NCI-H774 (cell line): Measurements from ENCODE around the gene EIF2S3B.
"Not testable (repeated sequence)": the region's sequence is repeated elsewhere in the genome, so short reads cannot be mapped to it uniquely, and the experiment has no call there.

ENCODE experiments used
- DNase-seq: peaks from one replicate; lab custom pipeline; 2025; lab: John Stamatoyannopoulos, UW

EIF2S3B gene

GRCh38 chr12:10505620-10506019 lies at the start of gene EIF2S3B:
EIF2S3B (plus strand) TSS chr12:10505890; CDS start chr12:10505903, 13 bp downstream.
- no peak for DNase-seq

- no peak for DNase-seq
Observed at GRCh38 chr12:10456856-10457255, 48.8 kb upstream of the EIF2S3B start.

- DNase-seq: no peak
Observed at GRCh38 chr12:10457760-10458159, 47.9 kb upstream of the EIF2S3B start.

GRCh38 chr12:10466311-10466710 lies 39.4 kb upstream of the EIF2S3B start:
- DNase-seq: no peak

- no peak for DNase-seq
Observed at GRCh38 chr12:10469701-10470100, 36.0 kb upstream of the EIF2S3B start.

GRCh38 chr12:10472808-10473207 lies 32.9 kb upstream of the EIF2S3B start:
- DNase-seq: not testable (repeated sequence)

- DNase-seq: not testable (repeated sequence)
Observed at GRCh38 chr12:10481901-10482300, 23.8 kb upstream of the EIF2S3B start.

GRCh38 chr12:10487328-10487727 lies 18.4 kb upstream of the EIF2S3B start:
- DNase-seq: not testable (repeated sequence)

- no peak for DNase-seq
Observed at GRCh38 chr12:10491766-10492165, 13.9 kb upstream of the EIF2S3B start.

- DNase-seq: no peak
Observed at GRCh38 chr12:10497602-10498001, 8.1 kb upstream of the EIF2S3B start.

GRCh38 chr12:10498042-10498441 lies 7.6 kb upstream of the EIF2S3B start:
- no peak for DNase-seq

GRCh38 chr12:10501030-10501429 lies 4.7 kb upstream of the EIF2S3B start:
- DNase-seq: no peak

- DNase-seq: no peak
Observed at GRCh38 chr12:10503460-10503859, 2.2 kb upstream of the EIF2S3B start.

GRCh38 chr12:10511756-10512355 lies 6.2 kb downstream of the EIF2S3B start:
- DNase-seq: no peak

GRCh38 chr12:10512798-10513197 lies 7.1 kb downstream of the EIF2S3B start:
- DNase-seq: no peak

- no peak for DNase-seq
Observed at GRCh38 chr12:10521555-10521954, 15.9 kb downstream of the EIF2S3B start.

- no peak for DNase-seq
Observed at GRCh38 chr12:10528174-10528953, 22.7 kb downstream of the EIF2S3B start.

- DNase-seq: no peak
Observed at GRCh38 chr12:10529603-10530002, 23.9 kb downstream of the EIF2S3B start.

- no peak for DNase-seq
Observed at GRCh38 chr12:10537721-10538120, 32.0 kb downstream of the EIF2S3B start.

GRCh38 chr12:10540776-10541205 lies 35.1 kb downstream of the EIF2S3B start:
- DNase-seq: no peak

GRCh38 chr12:10543499-10543898 lies 37.8 kb downstream of the EIF2S3B start:
- no peak for DNase-seq

- no peak for DNase-seq
Observed at GRCh38 chr12:10551375-10551774, 45.7 kb downstream of the EIF2S3B start.

- DNase-seq: no peak
Observed at GRCh38 chr12:10553148-10553547, 47.5 kb downstream of the EIF2S3B start.
